Ammon's horn (tissue), 1 donor: Measurements from ENCODE around the gene STAC2.
"Not testable (repeated sequence)": the region's sequence is repeated elsewhere in the genome, so short reads cannot be mapped to it uniquely, and the experiment has no call there.

Source experiments
- DNase-seq: peaks from one replicate; pipeline ENCODE4 v3.0.0-alpha.2; 2016; ENCODE audit warnings: low spot score

Gene STAC2

DNA sequence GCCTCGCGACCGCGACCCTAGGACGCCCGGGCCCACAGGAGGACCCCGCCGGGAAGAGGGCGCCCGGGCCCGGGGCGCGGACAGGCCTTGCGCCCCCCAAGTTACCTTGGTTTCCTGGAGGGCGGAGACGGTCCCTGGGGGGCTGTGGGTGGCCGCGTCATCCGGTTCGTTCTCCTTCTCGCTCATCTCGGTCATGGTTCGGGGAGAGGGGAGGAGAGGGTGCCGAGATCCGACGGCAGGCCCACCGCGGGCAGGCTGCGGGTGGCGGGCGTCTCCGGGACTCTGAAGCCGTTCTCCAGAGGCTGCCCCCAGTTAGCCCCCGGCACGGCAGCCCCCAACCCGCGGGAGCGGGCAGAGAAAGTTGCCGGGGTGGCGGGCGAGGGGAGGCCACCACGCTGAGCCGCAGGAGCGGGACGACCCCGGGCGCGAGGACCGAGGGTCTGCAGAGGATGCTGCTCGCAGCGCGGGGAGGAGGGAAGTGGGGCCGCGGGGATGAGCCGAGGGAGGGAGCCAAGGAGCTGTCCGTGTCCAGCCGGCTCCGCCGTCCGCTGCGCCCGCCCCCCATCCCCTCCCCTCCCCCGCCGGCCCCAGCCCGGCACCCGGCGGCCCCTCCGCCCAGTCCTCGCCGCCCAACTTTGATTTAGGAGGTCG is at the start of gene STAC2:
Gene STAC2, minus strand, starts transcription at position 638 of the 651 bp plus-strand sequence. Its CDS starts 443 bp downstream, at position 195.
- no peak for DNase-seq

GRCh38 chr17:39271546-39271945 is 45.8 kb upstream of the STAC2 start:
- no peak for DNase-seq

GRCh38 chr17:39270923-39271322 is 45.2 kb upstream of the STAC2 start:
- no peak for DNase-seq

DNA sequence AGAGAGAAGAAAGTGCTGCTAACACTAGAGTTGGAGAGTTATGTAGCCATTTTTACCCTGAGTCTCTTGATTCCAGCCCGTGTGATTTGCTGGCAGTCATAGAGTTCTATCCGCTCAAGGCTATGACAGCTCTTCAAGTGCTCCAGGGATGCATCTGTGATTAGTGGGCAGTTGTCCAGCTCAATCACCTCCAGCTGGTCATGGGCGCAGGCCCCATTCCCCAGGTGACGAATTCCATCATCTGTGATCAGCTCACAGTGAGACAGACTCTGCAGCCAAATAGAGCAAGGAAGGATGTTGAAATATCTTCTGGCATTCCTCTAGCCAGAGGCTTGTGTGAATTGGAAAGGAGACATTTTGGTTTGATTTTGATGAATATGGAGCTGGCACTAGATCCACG is 38.4 kb upstream of the STAC2 start:
- no peak for DNase-seq

DNA sequence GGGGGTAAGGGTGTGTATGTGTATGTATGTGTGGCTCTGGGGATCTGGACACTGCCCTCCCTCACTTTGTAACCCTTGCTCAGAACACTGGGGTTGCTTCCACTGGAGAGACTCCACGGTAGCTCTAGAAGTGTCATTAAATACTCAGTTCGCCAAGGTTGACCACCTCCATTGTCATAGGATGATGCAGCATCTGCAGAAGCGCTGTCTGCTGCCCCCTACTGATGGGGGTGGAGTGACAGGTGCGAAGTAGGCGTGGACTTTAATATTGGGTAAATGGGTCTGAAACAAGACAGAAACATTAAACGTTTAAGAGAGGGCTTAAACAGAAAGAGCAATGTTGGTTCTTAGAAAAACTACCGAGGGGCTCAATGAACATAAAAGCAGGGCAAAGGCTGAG is 35.5 kb upstream of the STAC2 start:
- no peak for DNase-seq

GRCh38 chr17:39252788-39253460 is 27.2 kb upstream of the STAC2 start:
- DNase-seq = no peak

DNA sequence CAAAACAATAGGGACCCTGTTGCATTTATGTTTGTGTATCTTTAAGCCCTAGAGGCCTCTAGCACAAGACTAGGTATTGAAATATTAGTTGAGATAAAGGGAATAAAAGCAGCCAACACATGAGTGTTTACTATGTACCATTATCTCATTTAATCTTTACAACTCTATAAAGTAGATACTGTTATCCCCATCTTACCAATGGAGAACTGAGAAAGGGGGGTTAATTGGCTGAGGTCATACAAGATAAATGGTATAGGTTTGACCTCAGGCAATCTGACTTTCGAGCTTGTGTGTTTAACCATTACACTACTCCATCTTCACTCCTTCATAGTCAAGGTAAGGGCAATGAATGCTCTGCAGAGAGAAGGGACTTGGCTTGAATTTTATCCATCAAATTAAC is 26.3 kb upstream of the STAC2 start:
- no peak for DNase-seq

DNA sequence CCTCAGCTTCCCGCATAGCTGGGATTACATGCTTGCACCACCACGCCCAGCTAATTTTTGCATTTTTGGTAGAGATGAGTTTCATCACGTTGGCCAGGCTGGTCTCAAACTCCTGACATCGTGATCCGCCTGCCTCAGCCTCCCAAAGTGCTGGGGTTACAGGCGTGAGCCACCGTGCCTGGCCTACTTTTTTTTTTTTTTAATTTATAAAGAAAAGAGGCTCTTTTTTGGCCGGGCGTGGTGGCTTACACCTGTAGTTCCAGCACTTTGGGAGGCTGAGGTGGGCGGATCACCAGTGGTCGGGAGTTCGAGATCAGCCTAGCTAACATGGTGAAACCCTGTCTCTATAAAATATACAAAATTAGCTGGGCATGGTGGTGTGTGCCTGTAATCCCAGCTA is 24.3 kb upstream of the STAC2 start:
- DNase-seq = not testable (repeated sequence)

DNA sequence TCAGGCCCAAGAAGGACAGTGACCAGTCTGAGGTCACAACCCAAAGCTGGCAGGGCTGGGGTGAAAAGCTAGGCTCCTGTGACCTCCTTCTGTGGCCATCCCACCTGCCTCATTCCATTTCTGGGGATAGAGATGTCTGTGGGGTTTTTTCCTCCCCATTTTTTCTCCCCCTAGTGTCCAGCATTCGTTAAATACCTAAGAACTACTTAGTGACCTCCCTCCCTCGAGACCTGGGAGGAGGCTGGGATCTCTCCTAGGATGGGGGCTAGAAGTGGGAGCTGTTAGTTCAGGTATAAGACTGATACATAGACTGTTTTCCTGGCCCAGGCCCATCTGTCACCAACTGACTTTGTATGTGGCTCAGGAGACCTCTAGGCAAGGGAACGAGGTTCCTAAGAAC is 20.5 kb upstream of the STAC2 start:
- no peak for DNase-seq

DNA sequence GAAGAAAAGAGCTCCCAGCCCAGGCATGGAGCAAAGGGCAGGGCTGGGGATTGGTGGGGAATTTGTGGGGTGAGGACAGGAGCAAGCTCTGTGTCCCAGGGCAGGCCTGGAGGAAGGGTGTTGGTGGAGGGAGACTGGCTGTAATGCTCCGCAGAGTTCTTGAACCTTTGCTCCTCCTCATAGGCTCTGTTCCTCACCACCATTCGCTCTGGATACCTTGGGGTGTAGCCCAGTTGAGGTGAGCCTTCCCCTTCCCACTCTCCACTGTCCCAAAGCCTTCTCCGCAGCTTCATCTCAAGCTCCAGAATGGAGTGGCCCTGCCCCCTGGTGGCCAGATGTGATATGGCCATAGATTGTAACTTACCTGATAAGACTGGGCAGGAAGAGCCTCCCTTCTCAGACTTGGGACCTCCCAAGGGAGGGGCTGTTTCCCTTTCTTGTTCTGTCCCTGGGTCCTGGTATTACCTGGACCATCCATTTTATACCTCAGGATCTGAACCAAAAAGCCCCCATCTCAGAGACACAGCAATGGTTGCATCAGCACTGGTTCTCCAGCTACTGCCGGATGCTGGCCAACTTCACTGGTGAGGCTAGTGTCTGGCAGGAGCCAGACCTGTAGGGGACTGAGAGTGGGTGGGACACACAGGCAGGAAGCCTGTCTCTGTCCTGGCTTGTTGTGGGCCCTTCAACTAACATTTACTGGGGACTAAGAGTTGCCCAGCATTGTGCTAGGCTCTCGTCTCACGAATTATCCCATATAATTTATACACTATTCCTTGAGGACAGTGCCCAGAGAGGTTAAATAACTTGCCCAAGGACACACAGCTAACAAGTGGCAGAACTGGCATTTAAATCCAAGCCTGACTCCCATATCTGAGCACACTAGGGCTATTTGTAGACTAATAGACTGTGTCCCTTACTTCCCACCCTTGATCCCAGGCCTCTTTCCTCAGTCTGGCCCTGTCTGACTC is 19.1 kb upstream of the STAC2 start:
- DNase-seq = peak; percentile 91

GRCh38 chr17:39244016-39244599 is 18.4 kb upstream of the STAC2 start:
- DNase-seq = no peak

GRCh38 chr17:39243155-39243554 is 17.4 kb upstream of the STAC2 start:
- no peak for DNase-seq

- no peak for DNase-seq
Measured at GRCh38 chr17:39240631-39241030, 14.9 kb upstream of the STAC2 start.

DNA sequence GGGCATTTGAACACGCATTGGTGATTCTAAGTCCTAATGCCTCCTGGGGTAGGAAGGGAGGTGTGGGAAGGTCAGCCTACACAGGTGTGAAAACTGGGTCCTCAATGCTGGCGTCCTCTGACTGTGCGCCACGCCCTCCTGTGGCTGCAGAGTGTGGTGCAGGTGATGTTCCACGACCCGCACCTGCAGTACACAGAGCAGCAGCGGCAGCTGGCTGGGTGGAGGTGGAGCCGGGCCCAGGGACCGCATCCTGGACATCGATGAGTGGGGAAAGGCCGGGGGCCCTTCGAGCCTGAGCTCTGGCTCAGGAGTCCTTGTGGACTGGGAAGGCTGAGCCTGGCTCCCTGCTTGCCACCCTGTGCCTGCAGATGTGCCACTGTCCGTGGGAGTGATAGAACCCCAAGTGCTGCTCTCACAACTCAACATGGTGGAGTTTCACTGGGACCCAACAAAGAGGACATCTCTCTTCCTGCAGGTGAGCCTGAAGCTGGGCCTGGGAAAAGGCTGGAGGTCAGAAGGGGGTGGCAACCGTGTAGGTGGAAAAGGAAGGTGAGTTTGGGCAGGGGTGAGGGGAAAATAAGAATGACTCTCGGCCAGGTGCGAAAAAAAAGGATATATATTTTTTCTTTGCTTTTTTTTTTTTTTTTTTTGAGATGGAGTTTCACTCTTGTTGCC is 14.0 kb upstream of the STAC2 start:
- no peak for DNase-seq

DNA sequence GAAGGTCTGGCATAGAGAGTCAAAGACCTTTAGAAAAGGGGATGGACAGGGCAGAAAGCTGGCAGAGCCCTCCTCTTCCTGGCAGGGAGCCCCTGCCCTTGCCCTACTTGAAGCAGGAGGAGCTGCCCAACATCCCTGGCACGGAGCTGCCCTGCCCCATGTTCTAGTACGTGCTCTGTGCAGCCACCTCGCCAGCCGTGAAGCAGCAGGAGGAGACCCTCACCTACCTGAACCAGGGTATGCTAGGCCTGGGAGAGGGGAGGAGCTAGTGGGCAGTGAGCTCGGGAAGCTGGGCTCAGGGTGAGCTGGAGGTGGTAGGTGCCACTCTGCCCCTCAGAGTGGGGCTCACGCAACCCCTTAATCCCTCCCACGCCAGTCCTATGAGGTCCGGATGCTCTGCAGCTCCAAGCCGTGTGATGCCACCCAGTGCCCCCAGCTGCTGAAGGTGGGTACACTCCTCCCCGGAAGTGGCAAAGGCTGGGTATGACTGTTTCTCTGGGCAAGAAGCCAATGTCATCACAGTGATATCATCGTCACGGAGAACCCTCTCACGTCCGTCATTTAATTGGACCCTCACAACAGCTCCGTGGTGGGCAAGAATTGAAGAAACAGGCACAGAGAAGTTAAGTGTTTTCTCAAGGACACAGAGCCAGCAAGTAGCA is 12.7 kb upstream of the STAC2 start:
- DNase-seq = no peak

- no peak for DNase-seq
Measured at GRCh38 chr17:39237586-39237985, 11.8 kb upstream of the STAC2 start.

DNA sequence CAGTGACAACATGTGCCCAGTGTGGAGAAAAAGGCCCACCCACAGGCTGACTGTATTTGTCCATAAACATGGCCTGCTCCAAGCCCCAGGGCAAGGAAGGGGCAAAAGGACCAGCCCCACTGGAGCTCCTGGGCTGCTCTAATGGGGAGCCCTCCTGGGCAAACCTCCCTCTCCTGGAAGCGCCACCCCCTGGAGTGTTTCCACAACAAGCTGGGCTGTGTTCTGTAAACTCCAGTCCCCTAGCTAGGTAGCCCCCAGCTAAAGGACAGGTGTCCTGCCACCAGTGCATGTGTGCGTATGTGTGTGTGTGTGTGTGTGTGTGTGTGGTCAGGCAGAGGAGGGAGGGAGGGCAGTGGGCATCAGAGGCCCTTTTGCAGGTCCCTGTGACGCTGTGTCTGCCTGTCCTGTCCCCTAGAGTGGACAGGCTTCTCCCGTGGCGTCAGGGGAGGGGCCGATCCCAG is 11.3 kb upstream of the STAC2 start:
- DNase-seq = no peak

DNA sequence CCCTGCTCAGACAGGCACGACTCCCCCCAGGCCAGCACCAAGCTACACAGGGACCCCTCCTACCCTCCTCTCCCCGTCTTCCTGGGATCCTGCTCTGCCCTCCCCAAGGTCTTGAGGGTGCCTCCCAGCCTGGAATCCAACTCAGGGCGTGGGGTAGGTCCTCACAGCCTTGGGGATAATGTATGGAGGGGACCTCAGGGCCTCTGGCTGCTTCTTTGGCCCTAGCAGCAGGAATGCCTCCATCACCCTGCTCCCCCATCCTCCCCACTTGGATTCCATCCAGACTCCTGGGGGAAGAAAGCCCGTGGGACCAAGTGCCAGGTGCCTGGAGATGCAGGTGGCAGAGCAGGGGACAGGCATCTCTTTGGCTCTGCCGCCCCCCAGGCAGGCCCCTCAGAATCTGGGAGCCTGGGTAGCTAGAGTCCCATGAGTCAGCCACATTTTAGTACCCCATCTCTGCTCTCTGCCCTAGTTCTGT is 10.7 kb upstream of the STAC2 start:
- DNase-seq = no peak

GRCh38 chr17:39235555-39236449 is 10.1 kb upstream of the STAC2 start:
- no peak for DNase-seq
